A549 treated with Mapracorat at 1 μM for 4 hours (cell line): ENCODE results near the gene PRPF40B. TPM values are rescaled to one million over a fixed set of nuclear protein-coding genes. Genes with fewer than 3 reads are reported as not detected.

ENCODE experiments used
- total RNA-seq: library from RNA; stranded (reverse); fragments of 200-300 nt; extraction: Qiagen RNA extraction; gene quantifications from 5 replicates; pipeline ENCODE4 v1.2.3, GENCODE V29; 2022

The PRPF40B gene
- 4.5 to 7.4 TPM (median 6.5 TPM) in 5 replicates for total RNA-seq

DNA sequence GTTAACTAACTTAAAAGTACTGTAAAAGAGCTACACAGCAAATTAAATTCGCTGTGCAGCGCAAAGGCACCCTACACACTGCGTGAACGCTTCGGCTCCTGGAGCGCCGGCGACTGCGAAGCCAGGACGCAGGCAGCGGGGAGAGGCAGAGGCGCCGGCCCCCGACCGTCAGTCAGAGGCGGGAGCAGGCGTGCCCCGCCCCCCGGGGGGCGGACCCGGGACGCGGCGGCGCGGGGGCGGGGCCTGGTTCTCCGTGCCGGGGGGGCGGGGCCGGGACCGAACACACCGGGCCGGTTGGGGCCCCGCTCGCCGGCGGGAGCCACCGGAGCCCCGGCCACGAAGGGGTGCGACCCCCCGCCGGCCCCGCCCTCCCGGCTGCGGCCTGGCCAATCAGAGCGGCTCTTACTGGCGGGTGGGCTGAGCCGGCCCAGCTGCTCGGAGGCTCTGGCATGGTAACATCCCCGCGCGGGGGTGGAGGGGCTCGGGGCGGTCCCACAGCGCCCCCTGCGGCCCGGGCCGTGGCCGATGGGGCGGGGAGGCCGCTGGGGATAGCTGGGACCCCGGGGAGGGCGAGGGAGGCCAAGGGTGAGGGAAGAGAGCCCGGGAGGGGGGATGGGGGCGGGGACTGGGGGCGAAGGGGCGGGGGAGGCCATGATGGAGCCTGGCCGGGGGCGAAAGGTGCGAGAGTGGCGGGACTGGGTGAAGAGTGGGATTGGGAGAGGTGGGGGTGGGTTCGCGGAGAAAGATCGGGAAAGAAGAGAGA lies at the start of gene PRPF40B:
PRPF40B (plus strand) TSS at position 420 of the 763 bp plus-strand sequence; CDS start at position 450, 30 bp downstream.

GRCh38 chr12:49605539-49605938 lies 17.8 kb upstream of the PRPF40B start, which contains the start of gene FAM186B:
Gene FAM186B, minus strand, starts transcription at chr12:49605639. Its CDS starts 162 bp downstream, at chr12:49605477.

Other genes with a start within 250 kb of the PRPF40B start
- gene KCNH3, start 84.5 kb upstream of the PRPF40B start, total RNA-seq, result 1.5 to 2.6 TPM (median 2.3 TPM) in 5 replicates
- gene MCRS1, start 55.4 kb upstream of the PRPF40B start, total RNA-seq, result 54.3 to 69.9 TPM (median 65.4 TPM) in 5 replicates
- gene FAM186B, start 17.9 kb upstream of the PRPF40B start, total RNA-seq, result 0.07 to 0.23 TPM (median 0.15 TPM) in 5 replicates
- gene FMNL3, start 83.8 kb downstream of the PRPF40B start, total RNA-seq, result 1.3 to 2.0 TPM (median 1.7 TPM) in 5 replicates
- 403 to 535 TPM (median 489 TPM) in 5 replicates for gene TMBIM6, start 118.0 kb downstream of the PRPF40B start, total RNA-seq
- 6.6 to 9.3 TPM (median 8.5 TPM) in 5 replicates for gene NCKAP5L, start 204.9 kb downstream of the PRPF40B start, total RNA-seq
- gene BCDIN3D, start 219.5 kb downstream of the PRPF40B start, total RNA-seq, result 3.7 to 4.3 TPM (median 4.0 TPM) in 5 replicates